ENCODE data around the gene SLC5A7. TPM values are rescaled to one million over a fixed set of nuclear protein-coding genes. Genes with fewer than 3 reads are reported as not detected.

SLC5A7 gene
- 100 to 1,000 TPM in 1 of 8 experiments, 10 to 100 TPM in 3, 1 to 10 TPM in 4; 2.0 to 116 (median 10.6) TPM for total RNA-seq

- in situ Hi-C loops (cut with MboI; ENCODE audit: low pct_unique_long_range_greater_than_20kb in 2 of 9, low sequenced_read_pairs in 9 of 9, unreplicated experiment in 9 of 9) = no loop called here
Measured at GRCh38 chr2:107986278-107987217, at the start of gene SLC5A7. SLC5A7 (plus strand) TSS chr2:107986524; CDS start chr2:107988156, 1,632 bp downstream.

GRCh38 chr2:107961395-107961794 lies 24.9 kb upstream of the SLC5A7 start:
- 5 to 89% (median 30%) methylated on average over 1 to 4 of the region's 4 CpGs; no CpG with 5 or more reads in 1 of the 10 experiments for WGBS, 10 experiments
- peaks cover 0 to 7% of the 10 kb centered on the region in 2 donors for H3K4me1 ChIP-seq (replicated peaks in 1 of 2)
- H3K27ac ChIP-seq = no peak overlapping the region
- in situ Hi-C loops (cut with MboI; ENCODE audit: low pct_unique_long_range_greater_than_20kb in 2 of 9, low sequenced_read_pairs in 9 of 9, unreplicated experiment in 9 of 9) = no loop called here
- ATAC-seq (replicated peaks in 6 of 8) = peak in 5 of 8 experiments; percentile 49 to 65 (median 61)
- no peak overlapping the region for H3K4me3 ChIP-seq

More at GRCh38 chr2:107986278-107987217, at the start of gene SLC5A7:
- 0 to 40% (median 0%) methylated on average over 1 to 11 of the region's 75 CpGs; no CpG with 5 or more reads in 3 of the 10 experiments for WGBS, 10 experiments
- peaks cover 0 to 26% of the 10 kb centered on the region in 2 donors for H3K4me1 ChIP-seq (replicated peaks in 1 of 2)
- peak within 1 kb of the TSS in 1 of 2 donors; percentile 10 for H3K27ac ChIP-seq
- ATAC-seq (replicated peaks in 6 of 8) = peak; percentile 27 to 75 (median 68)
- peak within 1 kb of the TSS; percentile 25 to 43 (median 30) for H3K4me3 ChIP-seq

GRCh38 chr2:107964185-107964584 lies 22.1 kb upstream of the SLC5A7 start:
- no peak overlapping the region for H3K27ac ChIP-seq
- in situ Hi-C loops (cut with MboI; ENCODE audit: low pct_unique_long_range_greater_than_20kb in 2 of 9, low sequenced_read_pairs in 9 of 9, unreplicated experiment in 9 of 9) = no loop called here
- ATAC-seq (replicated peaks in 6 of 8) = peak in 4 of 8 experiments; percentile 53 to 75 (median 68)
- peaks cover 0 to 7% of the 10 kb centered on the region in 2 donors for H3K4me1 ChIP-seq (replicated peaks in 1 of 2)
- H3K4me3 ChIP-seq = no peak overlapping the region
- whole genome bisulfite sequencing, 10 experiments = 9 to 80% (median 63%) methylated on average over 1 of the region's 1 CpG; no CpG with 5 or more reads in 3 of the 10 experiments

- WGBS, 10 experiments = 20 to 100% (median 71%) methylated on average over 1 to 2 of the region's 2 CpGs; no CpG with 5 or more reads in 2 of the 10 experiments
- Histone ChIP-seq H3K4me1 (replicated peaks in 1 of 2) (peaks cover 0 to 16% of the 10 kb centered on the region in 2 donors), H3K4me3 (no peak overlapping the region), H3K27ac (no peak overlapping the region)
- peak in 5 of 8 experiments; percentile 58 to 73 (median 62) for ATAC-seq (replicated peaks in 6 of 8)
- in situ Hi-C loops (cut with MboI; ENCODE audit: low pct_unique_long_range_greater_than_20kb in 2 of 9, low sequenced_read_pairs in 9 of 9, unreplicated experiment in 9 of 9) = no loop called here
Measured at GRCh38 chr2:107984707-107985106, 1.6 kb upstream of the SLC5A7 start.

GRCh38 chr2:107988108-107988507 lies 1.8 kb downstream of the SLC5A7 start:
- in situ Hi-C loops (cut with MboI; ENCODE audit: low pct_unique_long_range_greater_than_20kb in 2 of 9, low sequenced_read_pairs in 9 of 9, unreplicated experiment in 9 of 9) = no loop called here
- peaks cover 0 to 22% of the 10 kb centered on the region in 2 donors for H3K4me1 ChIP-seq (replicated peaks in 1 of 2)
- H3K4me3 ChIP-seq = peak overlapping the region in 2 of 5 donors; percentile 7 to 43
- WGBS, 10 experiments = 13 to 100% (median 90%) methylated on average over 2 to 10 of the region's 10 CpGs
- ATAC-seq (replicated peaks in 6 of 8) = no peak
- no peak overlapping the region for H3K27ac ChIP-seq

- ATAC-seq (replicated peaks in 6 of 8) = peak in 1 of 8 experiments; percentile 45
- WGBS, 10 experiments = 6 to 92% (median 80%) methylated on average over 2 to 6 of the region's 6 CpGs; no CpG with 5 or more reads in 1 of the 10 experiments
- no peak overlapping the region for H3K27ac ChIP-seq
- in situ Hi-C loops (cut with MboI; ENCODE audit: low pct_unique_long_range_greater_than_20kb in 2 of 9, low sequenced_read_pairs in 9 of 9, unreplicated experiment in 9 of 9) = no loop called here
- peak overlapping the region in 1 of 5 donors; percentile 43 for H3K4me3 ChIP-seq
- H3K4me1 ChIP-seq (replicated peaks in 1 of 2) = peaks cover 0 to 20% of the 10 kb centered on the region in 2 donors
Measured at GRCh38 chr2:107989445-107989844, 3.1 kb downstream of the SLC5A7 start.

- Histone ChIP-seq H3K4me3 (peak overlapping the region in 1 of 5 donors; percentile 6), H3K4me1 (replicated peaks in 1 of 2) (peaks cover 0 to 16% of the 10 kb centered on the region in 2 donors), H3K27ac (no peak overlapping the region)
- no peak for ATAC-seq (replicated peaks in 6 of 8)
- in situ Hi-C loops (cut with MboI; ENCODE audit: low pct_unique_long_range_greater_than_20kb in 2 of 9, low sequenced_read_pairs in 9 of 9, unreplicated experiment in 9 of 9) = no loop called here
Measured at GRCh38 chr2:107990718-107991117, 4.4 kb downstream of the SLC5A7 start.

GRCh38 chr2:107992069-107992468 lies 5.7 kb downstream of the SLC5A7 start:
- peaks cover 0 to 16% of the 10 kb centered on the region in 2 donors for H3K4me1 ChIP-seq (replicated peaks in 1 of 2)
- in situ Hi-C loops (cut with MboI; ENCODE audit: low pct_unique_long_range_greater_than_20kb in 2 of 9, low sequenced_read_pairs in 9 of 9, unreplicated experiment in 9 of 9) = no loop called here
- 50 to 100% (median 75%) methylated on average over 1 of the region's 1 CpG; no CpG with 5 or more reads in 3 of the 10 experiments for WGBS, 10 experiments
- H3K27ac ChIP-seq = no peak overlapping the region
- peak in 3 of 8 experiments; percentile 33 to 44 (median 35) for ATAC-seq (replicated peaks in 6 of 8)
- H3K4me3 ChIP-seq = no peak overlapping the region

- ATAC-seq (replicated peaks in 6 of 8) = peak in 5 of 8 experiments; percentile 34 to 75 (median 64)
- WGBS, 10 experiments = 0 to 100% (median 61%) methylated on average over 1 to 2 of the region's 2 CpGs
- peaks cover 0 to 20% of the 10 kb centered on the region in 2 donors for H3K4me1 ChIP-seq (replicated peaks in 1 of 2)
- in situ Hi-C loops (cut with MboI; ENCODE audit: low pct_unique_long_range_greater_than_20kb in 2 of 9, low sequenced_read_pairs in 9 of 9, unreplicated experiment in 9 of 9) = no loop called here
- no peak overlapping the region for H3K4me3 ChIP-seq
- no peak overlapping the region for H3K27ac ChIP-seq
Measured at GRCh38 chr2:107999158-107999557, 12.8 kb downstream of the SLC5A7 start.

GRCh38 chr2:108010912-108011591 lies 24.7 kb downstream of the SLC5A7 start:
- no peak overlapping the region for H3K4me3 ChIP-seq
- peaks cover 0 to 3% of the 10 kb centered on the region in 2 donors for H3K4me1 ChIP-seq (replicated peaks in 1 of 2)
- ATAC-seq (replicated peaks in 6 of 8) = no peak
- H3K27ac ChIP-seq = no peak overlapping the region
- in situ Hi-C loops (cut with MboI; ENCODE audit: low pct_unique_long_range_greater_than_20kb in 2 of 9, low sequenced_read_pairs in 9 of 9, unreplicated experiment in 9 of 9) = no loop called here
- 21 to 100% (median 85%) methylated on average over 1 to 2 of the region's 2 CpGs for WGBS, 10 experiments

GRCh38 chr2:108013305-108013704 lies 27.0 kb downstream of the SLC5A7 start:
- WGBS, 10 experiments = 0 to 100% (median 63%) methylated on average over 1 of the region's 1 CpG; no CpG with 5 or more reads in 2 of the 10 experiments
- peak in 2 of 8 experiments; percentile 97 to 99 for ATAC-seq (replicated peaks in 6 of 8)
- H3K4me1 ChIP-seq (replicated peaks in 1 of 2) = no peaks in the 10 kb centered on the region
- in situ Hi-C loops (cut with MboI; ENCODE audit: low pct_unique_long_range_greater_than_20kb in 2 of 9, low sequenced_read_pairs in 9 of 9, unreplicated experiment in 9 of 9) = no loop called here
- H3K27ac ChIP-seq = no peak overlapping the region
- no peak overlapping the region for H3K4me3 ChIP-seq

GRCh38 chr2:108022628-108023027 lies 36.3 kb downstream of the SLC5A7 start:
- peak in 3 of 8 experiments; percentile 96 to 98 (median 97) for ATAC-seq (replicated peaks in 6 of 8)
- in situ Hi-C loops (cut with MboI; ENCODE audit: low pct_unique_long_range_greater_than_20kb in 2 of 9, low sequenced_read_pairs in 9 of 9, unreplicated experiment in 9 of 9) = no loop called here
- Histone ChIP-seq H3K4me3 (no peak overlapping the region), H3K27ac (no peak overlapping the region), H3K4me1 (replicated peaks in 1 of 2) (peaks cover 0 to 10% of the 10 kb centered on the region in 2 donors)

- no peak overlapping the region for H3K4me3 ChIP-seq
- in situ Hi-C loops (cut with MboI; ENCODE audit: low pct_unique_long_range_greater_than_20kb in 2 of 9, low sequenced_read_pairs in 9 of 9, unreplicated experiment in 9 of 9) = no loop called here
- ATAC-seq (replicated peaks in 6 of 8) = no peak
- WGBS, 10 experiments = 44 to 100% (median 79%) methylated on average over 1 to 4 of the region's 4 CpGs; no CpG with 5 or more reads in 3 of the 10 experiments
- H3K27ac ChIP-seq = no peak overlapping the region
- peaks cover 0 to 14% of the 10 kb centered on the region in 2 donors for H3K4me1 ChIP-seq (replicated peaks in 1 of 2)
Measured at GRCh38 chr2:108023776-108024175, 37.5 kb downstream of the SLC5A7 start.
